Thyroid gland (tissue), 4 donors: Measurements from ENCODE around the gene PLEKHM3.

Experiments used
- POLR2A ChIP-seq, 2 donors: fragments of 450-650 bp; IDR thresholded peaks; one replicate each; pipeline ENCODE4 v1.6.1; 2017; ENCODE audit warnings: antibody characterized with exemption in 2 of 2, mild to moderate bottlenecking in 2 of 2, moderate library complexity in 1 of 2
- TF ChIP-seq, protein P1 (sequence below), 6 experiments: fragments of 200-600 bp in 3 of 6; fragments of 450-650 bp in 3 of 6; sonication (generic) in 3 of 6; IDR thresholded peaks; one replicate each; pipeline ENCODE4 v1.5.1; 2016 to 2019; ENCODE audit warnings: antibody characterized with exemption in 6 of 6, mild to moderate bottlenecking in 2 of 6, inconsistent platforms in 1 of 6, moderate library complexity in 1 of 6

DNA sequence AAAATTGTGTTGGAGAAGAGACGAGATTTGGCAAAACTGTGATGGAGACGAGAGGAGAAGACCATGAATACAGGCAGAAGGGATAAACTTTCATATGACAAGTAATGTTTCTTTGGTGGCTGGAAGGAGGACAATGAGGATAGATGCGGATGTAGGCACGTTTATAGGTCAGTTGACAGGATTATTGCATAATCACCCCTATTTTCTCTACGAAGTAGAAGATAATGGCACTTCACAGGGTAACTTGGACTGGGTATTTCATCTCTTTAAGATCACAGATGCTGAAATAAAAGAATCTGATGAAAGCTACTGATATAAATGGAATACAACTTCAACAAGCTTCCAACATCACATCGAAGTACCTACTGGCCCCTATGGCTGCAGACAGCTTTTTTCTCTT, 81.0 kb downstream of the PLEKHM3 start:
- TF ChIP-seq, protein P1, sequence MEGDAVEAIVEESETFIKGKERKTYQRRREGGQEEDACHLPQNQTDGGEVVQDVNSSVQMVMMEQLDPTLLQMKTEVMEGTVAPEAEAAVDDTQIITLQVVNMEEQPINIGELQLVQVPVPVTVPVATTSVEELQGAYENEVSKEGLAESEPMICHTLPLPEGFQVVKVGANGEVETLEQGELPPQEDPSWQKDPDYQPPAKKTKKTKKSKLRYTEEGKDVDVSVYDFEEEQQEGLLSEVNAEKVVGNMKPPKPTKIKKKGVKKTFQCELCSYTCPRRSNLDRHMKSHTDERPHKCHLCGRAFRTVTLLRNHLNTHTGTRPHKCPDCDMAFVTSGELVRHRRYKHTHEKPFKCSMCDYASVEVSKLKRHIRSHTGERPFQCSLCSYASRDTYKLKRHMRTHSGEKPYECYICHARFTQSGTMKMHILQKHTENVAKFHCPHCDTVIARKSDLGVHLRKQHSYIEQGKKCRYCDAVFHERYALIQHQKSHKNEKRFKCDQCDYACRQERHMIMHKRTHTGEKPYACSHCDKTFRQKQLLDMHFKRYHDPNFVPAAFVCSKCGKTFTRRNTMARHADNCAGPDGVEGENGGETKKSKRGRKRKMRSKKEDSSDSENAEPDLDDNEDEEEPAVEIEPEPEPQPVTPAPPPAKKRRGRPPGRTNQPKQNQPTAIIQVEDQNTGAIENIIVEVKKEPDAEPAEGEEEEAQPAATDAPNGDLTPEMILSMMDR (IDR thresholded peaks at IDR 0.05), result no peak
- no peak for TF ChIP-seq POLR2A (IDR thresholded peaks at IDR 0.05)
